Right kidney (tissue), 9 donors: ENCODE results near the gene LRP10.
"Not testable (repeated sequence)": the region's sequence is repeated elsewhere in the genome, so short reads cannot be mapped to it uniquely, and the experiment has no call there.

Experiments
- DNase-seq: peaks from one replicate; pipeline ENCODE4 v3.0.0-alpha.2; 2016
- long read RNA-seq, 8 donors: transcript quantifications; one replicate each; lab custom pipeline, GENCODE V29; 2026

Gene LRP10
- long read RNA-seq, donor 1, full-length matches to known transcripts = 9 of 9 reads
- long read RNA-seq, donor 1, partial matches to known transcripts = 0 of 9 reads
- long read RNA-seq, donor 1, other reads (novel, unspliced or antisense) = 0 of 9 reads
- long read RNA-seq, donor 2, full-length matches to known transcripts = 3 of 20 reads
- long read RNA-seq, donor 2, partial matches to known transcripts = 17 of 20 reads
- long read RNA-seq, donor 2, other reads (novel, unspliced or antisense) = 0 of 20 reads
- long read RNA-seq, donor 3, full-length matches to known transcripts = 8 of 25 reads
- long read RNA-seq, donor 3, partial matches to known transcripts = 17 of 25 reads
- long read RNA-seq, donor 3, other reads (novel, unspliced or antisense) = 0 of 25 reads
- long read RNA-seq, donor 4, full-length matches to known transcripts = 20 of 44 reads
- long read RNA-seq, donor 4, partial matches to known transcripts = 24 of 44 reads
- long read RNA-seq, donor 4, other reads (novel, unspliced or antisense) = 0 of 44 reads
- long read RNA-seq, donor 5, full-length matches to known transcripts = 11 of 11 reads
- long read RNA-seq, donor 5, partial matches to known transcripts = 0 of 11 reads
- long read RNA-seq, donor 5, other reads (novel, unspliced or antisense) = 0 of 11 reads
- long read RNA-seq, donor 6, full-length matches to known transcripts = 21 of 76 reads
- long read RNA-seq, donor 6, partial matches to known transcripts = 55 of 76 reads
- long read RNA-seq, donor 6, other reads (novel, unspliced or antisense) = 0 of 76 reads
- long read RNA-seq, donor 7 = 0 reads
- long read RNA-seq, donor 8, full-length matches to known transcripts = 15 of 54 reads
- long read RNA-seq, donor 8, partial matches to known transcripts = 39 of 54 reads
- long read RNA-seq, donor 8, other reads (novel, unspliced or antisense) = 0 of 54 reads

- DNase-seq = peak; percentile 95
These were observed at the start of gene LRP10 for GRCh38 chr14:22871224-22872032. Gene LRP10, plus strand, starts transcription at chr14:22871740. Its CDS starts 564 bp downstream, at chr14:22872304.

GRCh38 chr14:22822016-22822570 lies 49.4 kb upstream of the LRP10 start:
- peak; percentile 66 for DNase-seq

GRCh38 chr14:22822571-22823098 lies 48.9 kb upstream of the LRP10 start:
- DNase-seq = peak; percentile 78

- no peak for DNase-seq
These were observed 46.7 kb upstream of the LRP10 start for GRCh38 chr14:22824711-22825359.

DNA sequence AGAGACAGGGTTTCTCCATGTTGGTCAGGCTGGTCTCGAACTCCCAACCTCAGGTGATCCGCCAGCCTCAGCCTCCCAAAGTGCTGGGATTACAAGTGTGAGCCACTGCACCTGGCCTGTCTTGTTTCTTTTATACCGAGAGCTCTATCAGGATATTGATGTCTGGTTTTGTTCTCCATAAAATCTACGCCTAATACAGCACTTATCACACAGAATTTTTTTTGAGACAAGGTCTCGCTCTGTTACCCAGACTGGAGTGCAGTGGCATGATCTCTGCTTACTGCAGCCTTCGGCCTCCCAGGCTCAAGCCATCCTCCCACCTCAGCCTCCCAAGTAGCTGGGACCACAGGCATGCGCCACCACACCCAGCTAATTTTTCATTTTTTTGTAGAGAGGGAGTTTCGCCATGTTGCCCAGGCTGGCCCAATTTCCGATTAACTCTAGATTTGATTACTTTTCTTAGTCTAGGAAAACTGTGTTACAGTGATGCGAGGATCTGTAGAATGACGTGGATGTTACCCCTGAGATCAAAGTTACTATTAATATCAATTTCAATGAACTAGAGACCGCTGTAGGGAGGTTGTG lies 42.4 kb upstream of the LRP10 start:
- DNase-seq = not testable (repeated sequence)

DNA sequence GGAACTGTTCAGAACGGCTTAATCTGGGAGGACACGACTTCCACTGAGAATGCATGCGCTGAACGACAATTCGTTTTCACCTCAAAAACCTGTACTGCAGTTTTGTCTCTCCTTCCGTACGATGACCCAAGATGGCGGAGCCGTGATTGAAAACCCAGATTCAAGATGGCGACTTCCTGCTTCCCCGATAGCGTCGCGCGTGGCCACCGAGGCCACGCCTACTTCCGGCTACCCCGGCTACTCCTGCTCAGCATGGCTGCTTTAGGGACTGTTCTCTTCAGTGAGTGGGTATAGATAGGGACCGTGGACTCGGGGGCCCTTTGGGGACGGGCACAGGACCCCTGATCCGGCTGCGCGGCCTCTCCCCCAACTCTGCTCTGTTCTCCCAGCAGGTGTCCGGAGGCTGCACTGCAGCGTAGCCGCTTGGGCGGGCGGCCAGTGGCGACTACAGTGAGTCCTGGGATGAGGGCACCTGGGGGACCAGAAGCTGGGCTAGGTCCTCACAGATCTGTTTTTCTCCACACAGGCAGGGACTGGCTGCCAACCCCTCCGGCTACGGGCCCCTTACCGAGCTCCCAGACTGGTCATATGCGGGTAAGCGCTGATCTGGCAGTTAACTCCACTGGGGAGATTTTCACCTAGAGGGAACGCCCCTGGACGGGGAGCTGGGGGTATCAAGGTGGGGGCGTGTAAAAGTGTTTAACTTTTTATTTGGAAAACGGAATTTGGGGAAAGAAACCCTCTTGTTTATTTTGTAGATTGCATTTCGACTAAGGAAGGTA lies 41.7 kb upstream of the LRP10 start, which contains the start of gene MRPL52:
MRPL52 (plus strand) TSS at position 227 of the 782 bp plus-strand sequence; CDS start at position 253, 26 bp downstream.
- DNase-seq = peak; percentile 87

DNA sequence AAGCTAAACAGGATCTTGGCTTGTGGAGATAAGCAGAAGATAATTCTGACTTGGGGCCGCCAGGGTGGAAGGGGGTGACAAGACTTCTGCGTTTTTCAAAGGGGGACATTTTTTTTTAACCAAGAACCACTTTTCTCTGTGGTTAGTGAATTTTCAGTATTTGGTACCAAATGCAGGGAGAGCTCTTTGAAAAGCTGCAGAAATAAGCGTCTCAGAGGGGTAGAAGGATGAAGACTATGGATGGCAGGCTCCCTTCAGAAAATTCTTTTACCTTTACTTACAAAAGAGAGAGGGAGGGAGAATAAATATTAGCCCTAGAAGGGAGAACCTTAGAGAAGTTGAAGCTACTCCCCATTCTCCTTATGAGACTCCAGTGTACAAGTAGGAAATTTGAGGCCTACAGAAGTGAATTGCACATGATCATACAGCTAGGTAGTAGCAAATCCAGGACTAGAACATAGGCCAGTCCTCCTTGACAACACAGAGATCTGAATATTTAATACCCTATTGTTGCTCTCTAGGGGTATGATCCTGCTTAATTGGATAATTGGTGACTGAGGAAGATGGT lies 41.0 kb upstream of the LRP10 start:
- DNase-seq = no peak

DNA sequence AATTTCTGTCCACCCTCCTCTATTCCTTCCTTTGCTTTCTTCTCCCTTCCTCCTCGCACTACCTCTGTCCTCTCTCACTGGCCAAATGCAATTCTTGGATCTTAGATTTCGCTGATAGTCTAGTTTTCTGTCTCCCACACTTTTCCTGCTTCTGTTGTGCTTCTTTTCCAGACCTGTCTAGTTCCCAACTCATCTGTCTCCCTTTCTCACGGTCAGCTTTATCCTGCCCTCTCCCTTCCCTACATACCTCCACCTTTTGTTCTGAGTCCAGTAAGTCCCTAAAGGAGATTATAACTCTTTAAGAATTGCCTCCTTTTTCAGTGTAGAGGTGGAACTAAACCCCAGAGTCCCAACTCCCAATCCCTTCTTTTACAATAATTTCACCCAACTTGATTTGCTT lies 36.0 kb upstream of the LRP10 start:
- no peak for DNase-seq

- peak; percentile 89 for DNase-seq
These were observed 35.0 kb upstream of the LRP10 start, which contains the start of gene MMP14 for GRCh38 chr14:22836301-22837113. Gene MMP14, plus strand, starts transcription at chr14:22836585. Its CDS starts 233 bp downstream, at chr14:22836818.

GRCh38 chr14:22837114-22837749 lies 34.3 kb upstream of the LRP10 start:
- peak; percentile 91 for DNase-seq

DNA sequence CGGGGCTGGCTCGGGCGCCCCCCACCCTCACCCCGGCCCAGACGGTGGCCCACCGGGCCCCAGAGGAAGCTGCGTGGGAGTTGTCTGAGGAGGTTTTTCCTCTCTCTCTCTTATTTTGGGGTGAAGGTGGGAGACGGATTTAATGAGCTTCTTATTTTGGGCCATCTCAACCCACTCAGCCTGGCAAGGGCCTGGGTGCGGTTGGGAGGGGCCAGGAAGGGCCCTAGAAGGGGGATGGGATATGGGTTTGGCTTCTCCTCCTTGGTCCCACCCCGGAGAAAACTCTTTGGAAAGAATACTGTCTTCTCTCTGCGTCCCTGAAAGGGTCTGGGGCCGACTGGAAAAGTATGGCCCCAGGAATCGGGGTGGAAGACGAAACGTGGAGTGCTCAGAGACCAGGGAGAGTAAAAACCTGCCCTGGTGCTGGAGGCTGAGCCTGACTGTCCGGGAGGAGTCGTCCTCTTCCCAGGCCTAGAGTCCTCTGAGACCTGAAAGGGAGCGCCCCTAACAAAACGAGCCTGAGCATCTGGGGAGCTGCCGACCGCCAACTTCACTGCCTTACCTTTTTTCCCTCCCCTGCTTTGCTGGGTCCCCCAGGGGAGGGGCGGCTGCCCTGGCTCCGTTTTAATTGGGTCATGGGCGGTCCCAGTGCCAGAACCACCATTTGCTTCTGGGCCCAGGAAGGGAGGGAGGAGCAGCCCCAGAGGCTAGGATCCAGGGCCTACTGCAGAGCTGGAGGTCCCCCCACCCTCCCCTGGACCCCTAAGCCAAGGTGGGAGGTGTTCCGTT lies 33.6 kb upstream of the LRP10 start:
- no peak for DNase-seq

DNA sequence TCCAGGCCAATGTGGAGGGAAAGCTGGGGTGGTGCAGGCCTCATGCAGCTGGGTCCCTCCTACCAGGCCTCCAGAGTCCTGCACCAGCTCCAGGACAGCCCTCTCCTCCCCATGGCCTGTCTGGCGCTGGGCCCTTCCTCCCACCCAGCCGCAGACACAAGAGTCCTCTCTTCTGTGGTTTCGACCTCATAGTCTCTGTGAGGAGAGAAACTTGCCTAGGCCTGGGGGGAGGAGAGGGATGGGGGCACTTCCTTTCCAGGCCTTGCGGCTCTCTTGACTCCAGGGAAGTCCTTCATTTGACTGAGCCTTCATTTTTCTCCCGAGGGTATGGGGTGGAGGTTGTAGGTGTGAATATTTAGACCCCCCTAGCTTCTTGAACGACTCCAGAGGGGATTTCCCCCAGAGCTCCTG lies 32.9 kb upstream of the LRP10 start:
- DNase-seq = no peak

DNA sequence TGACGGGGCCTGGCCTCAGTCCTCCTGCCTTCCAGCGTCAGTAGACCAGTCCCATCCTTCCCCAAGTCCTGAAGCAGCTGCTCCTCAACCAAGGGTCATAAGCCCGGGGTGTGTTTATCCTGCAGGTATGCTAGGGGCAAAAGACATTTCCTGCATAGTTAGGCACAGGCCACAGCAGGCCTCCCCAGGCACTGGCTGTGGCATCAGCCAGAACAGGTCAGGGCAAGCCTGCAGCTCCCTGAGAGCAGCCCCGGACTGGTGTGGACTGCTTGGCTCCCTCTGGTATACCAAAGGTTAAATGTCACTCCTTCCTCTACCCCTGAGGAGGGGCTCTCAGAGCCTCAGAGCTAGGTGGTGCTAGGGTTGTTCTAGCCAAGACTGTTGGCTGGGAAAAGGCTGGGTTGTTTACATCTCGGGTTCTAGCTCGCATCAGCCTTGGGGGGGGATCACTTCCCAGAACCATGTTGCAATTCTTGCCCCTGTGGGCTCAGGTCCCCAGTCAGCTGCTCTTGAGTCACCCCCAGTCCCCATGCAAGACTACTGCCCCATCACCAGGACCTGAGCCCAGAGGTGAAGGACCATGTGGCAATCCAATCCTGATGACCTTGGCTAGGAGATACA lies 32.3 kb upstream of the LRP10 start:
- DNase-seq = no peak

- no peak for DNase-seq
These were observed 30.2 kb upstream of the LRP10 start for GRCh38 chr14:22841311-22841710.

- no peak for DNase-seq
These were observed 29.8 kb upstream of the LRP10 start for GRCh38 chr14:22841769-22842168.
